ENCODE data around the gene NAV3. TPM values are rescaled to one million over a fixed set of nuclear protein-coding genes. Genes with fewer than 3 reads are reported as not detected.

NAV3 gene
- total and polyA plus RNA-seq, 12 donors, result 5.0 to 53.4 (median 25.9) TPM

DNA sequence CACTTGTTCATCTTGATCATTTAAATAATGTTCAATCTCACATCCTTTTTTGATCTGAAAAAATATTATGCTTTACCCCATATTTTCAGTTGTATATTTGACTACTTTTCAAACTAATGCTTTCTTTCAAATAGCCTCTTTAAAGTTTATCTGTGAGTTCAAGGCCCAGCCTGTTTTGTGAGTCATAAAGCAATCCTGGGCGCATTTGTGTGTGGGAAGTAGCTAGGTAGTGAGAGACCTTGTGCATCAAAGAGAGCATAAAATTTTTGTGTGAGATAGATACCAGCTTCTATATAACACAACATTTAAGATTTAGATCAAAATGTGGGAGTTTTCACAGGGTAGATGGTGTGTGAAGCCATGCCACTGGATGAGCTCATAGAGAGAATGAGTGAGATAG lies 405.6 kb downstream of the NAV3 start:
- WGBS, 4 donors, result 44 to 53% (median 46%) methylated on average over 1 of the region's 1 CpG
- H3K9me3 ChIP-seq (replicated peaks in 1 of 3), result no peaks in the 10 kb centered on the region
- intact Hi-C loops (cut with DNase I), result no loop called here
- H3K36me3 ChIP-seq (replicated peaks in 1 of 2), result no peaks in the 10 kb centered on the region
- peak in 3 of 7 donors; percentile 10 to 23 (median 14) for DNase-seq
- no peaks in the 10 kb centered on the region for H3K27me3 ChIP-seq
- TF ChIP-seq POLR2A (IDR thresholded peaks at IDR 0.05), result no peak
- TF ChIP-seq, protein P1, sequence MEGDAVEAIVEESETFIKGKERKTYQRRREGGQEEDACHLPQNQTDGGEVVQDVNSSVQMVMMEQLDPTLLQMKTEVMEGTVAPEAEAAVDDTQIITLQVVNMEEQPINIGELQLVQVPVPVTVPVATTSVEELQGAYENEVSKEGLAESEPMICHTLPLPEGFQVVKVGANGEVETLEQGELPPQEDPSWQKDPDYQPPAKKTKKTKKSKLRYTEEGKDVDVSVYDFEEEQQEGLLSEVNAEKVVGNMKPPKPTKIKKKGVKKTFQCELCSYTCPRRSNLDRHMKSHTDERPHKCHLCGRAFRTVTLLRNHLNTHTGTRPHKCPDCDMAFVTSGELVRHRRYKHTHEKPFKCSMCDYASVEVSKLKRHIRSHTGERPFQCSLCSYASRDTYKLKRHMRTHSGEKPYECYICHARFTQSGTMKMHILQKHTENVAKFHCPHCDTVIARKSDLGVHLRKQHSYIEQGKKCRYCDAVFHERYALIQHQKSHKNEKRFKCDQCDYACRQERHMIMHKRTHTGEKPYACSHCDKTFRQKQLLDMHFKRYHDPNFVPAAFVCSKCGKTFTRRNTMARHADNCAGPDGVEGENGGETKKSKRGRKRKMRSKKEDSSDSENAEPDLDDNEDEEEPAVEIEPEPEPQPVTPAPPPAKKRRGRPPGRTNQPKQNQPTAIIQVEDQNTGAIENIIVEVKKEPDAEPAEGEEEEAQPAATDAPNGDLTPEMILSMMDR (IDR thresholded peaks at IDR 0.05), result no peak
- H3K4me3 ChIP-seq, result no peak overlapping the region
- H3K27ac ChIP-seq, result no peak overlapping the region
- no peaks in the 10 kb centered on the region for H3K4me1 ChIP-seq (replicated peaks in 1 of 2)

DNA sequence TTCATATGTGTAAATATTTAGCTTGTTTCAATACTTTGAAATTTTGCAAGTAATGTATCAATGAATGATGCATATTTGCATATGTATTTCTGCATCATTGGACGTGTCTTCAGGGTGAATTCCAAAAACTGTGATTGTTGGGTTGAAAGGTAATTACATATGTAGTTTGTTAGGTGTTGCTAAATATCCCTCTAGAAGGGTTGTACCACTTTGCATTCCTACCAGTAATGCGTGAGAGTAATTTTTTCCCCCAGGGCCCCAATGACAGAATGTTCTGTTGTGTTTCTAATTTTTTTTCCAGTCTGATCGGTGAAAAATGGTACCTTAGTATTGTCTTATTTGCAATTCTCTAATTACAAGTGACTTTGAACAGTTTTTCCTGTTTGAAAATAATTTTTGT lies 408.9 kb downstream of the NAV3 start:
- Histone ChIP-seq H3K27me3 (no peaks in the 10 kb centered on the region), H3K4me1 (replicated peaks in 1 of 2) (no peaks in the 10 kb centered on the region), H3K36me3 (replicated peaks in 1 of 2) (no peaks in the 10 kb centered on the region), H3K9me3 (replicated peaks in 1 of 3) (no peaks in the 10 kb centered on the region), H3K27ac (no peak overlapping the region), H3K4me3 (no peak overlapping the region)
- TF ChIP-seq, protein P1 (IDR thresholded peaks at IDR 0.05), result no peak
- TF ChIP-seq POLR2A (IDR thresholded peaks at IDR 0.05), result no peak
- 69 to 92% (median 84%) methylated on average over 3 of the region's 3 CpGs for WGBS, 4 donors
- DNase-seq, result no peak
- intact Hi-C loops (cut with DNase I), result no loop called here

DNA sequence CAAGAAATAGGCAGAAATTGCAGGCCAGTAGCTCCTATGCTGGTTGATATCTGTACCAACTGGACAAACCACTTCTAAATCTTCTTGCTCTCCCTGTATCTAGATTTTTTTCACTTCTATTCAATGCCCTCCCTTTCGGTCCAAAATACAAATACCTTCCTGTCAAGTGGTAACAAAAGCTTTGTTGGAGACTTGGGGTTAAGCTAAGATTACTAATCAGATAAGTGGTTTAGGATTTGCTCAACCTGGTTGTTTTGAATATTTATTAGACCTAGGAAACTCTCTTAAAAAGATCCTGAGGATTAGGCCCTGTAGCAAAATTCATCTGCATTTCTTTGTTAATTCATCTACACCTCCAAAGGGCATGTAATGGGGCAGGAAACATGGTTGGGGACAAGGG lies 410.1 kb downstream of the NAV3 start:
- Histone ChIP-seq H3K27ac (no peak overlapping the region), H3K4me1 (replicated peaks in 1 of 2) (no peaks in the 10 kb centered on the region), H3K9me3 (replicated peaks in 1 of 3) (no peaks in the 10 kb centered on the region), H3K4me3 (no peak overlapping the region), H3K36me3 (replicated peaks in 1 of 2) (no peaks in the 10 kb centered on the region), H3K27me3 (no peaks in the 10 kb centered on the region)
- no peak for TF ChIP-seq POLR2A (IDR thresholded peaks at IDR 0.05)
- TF ChIP-seq, protein P1 (IDR thresholded peaks at IDR 0.05), result no peak
- no peak for DNase-seq
- intact Hi-C loops (cut with DNase I), result no loop called here
- 61 to 77% (median 68%) methylated on average over 1 of the region's 1 CpG for WGBS, 4 donors

DNA sequence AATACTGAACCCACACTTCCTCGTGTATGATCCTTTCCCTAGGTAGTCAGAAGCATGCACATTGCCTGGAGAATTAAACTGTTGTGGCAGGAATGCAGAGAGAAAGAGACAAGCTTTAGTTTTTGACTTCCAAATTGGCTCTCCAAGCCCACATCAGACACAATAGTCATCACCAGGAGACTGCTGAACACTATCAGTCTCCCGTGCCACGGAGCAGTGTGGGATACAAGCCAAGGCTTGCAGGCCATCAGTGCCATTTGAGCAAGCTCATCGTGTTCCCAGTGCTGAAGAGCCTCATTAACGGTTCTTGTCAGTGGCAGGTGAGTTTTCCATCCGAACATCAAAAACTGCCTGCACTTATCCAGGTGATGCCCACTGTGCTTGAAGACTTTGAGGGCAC lies 410.8 kb downstream of the NAV3 start:
- Histone ChIP-seq H3K4me3 (no peak overlapping the region), H3K9me3 (replicated peaks in 1 of 3) (no peaks in the 10 kb centered on the region), H3K4me1 (replicated peaks in 1 of 2) (no peaks in the 10 kb centered on the region), H3K36me3 (replicated peaks in 1 of 2) (no peaks in the 10 kb centered on the region), H3K27me3 (no peaks in the 10 kb centered on the region), H3K27ac (no peak overlapping the region)
- TF ChIP-seq, protein P1 (IDR thresholded peaks at IDR 0.05), result no peak
- TF ChIP-seq POLR2A (IDR thresholded peaks at IDR 0.05), result no peak
- intact Hi-C loops (cut with DNase I), result no loop called here
- 72 to 91% (median 86%) methylated on average over 6 of the region's 6 CpGs for WGBS, 4 donors
- no peak for DNase-seq
